HepG2 (cell line): Measurements from ENCODE around the gene DHX34. TPM values are rescaled to one million over a fixed set of nuclear protein-coding genes. Genes with fewer than 3 reads are reported as not detected.

Source experiments
- ATAC-seq: fragments of 200-7000 bp; cut with Tn5 transposase; 3 replicates; pipeline ENCODE4 v1.9.1; 2020; ENCODE audit warnings: mild to moderate bottlenecking, moderate library complexity
- BruUV-seq: library from RNA; stranded (reverse); fragments of 400-500 nt; replicated peaks from 2 replicates; lab custom pipeline; 2021; lab: Mats Ljungman, UMichigan
- CTCF ChIA-PET: fragments of 300-600 bp; formaldehyde crosslinking; extraction: SDS; loops from one replicate; lab custom pipeline; 2021; ENCODE audit warnings: low total read pairs, inconsistent platforms, low intra/inter-chr PET ratio; lab: Yijun Ruan, JAX
- POLR2A ChIA-PET: fragments of 350-600 bp; sonication (Branson Sonifier 250); formaldehyde crosslinking; loops from one replicate; lab custom pipeline; 2020; ENCODE audit warnings: antibody characterized with exemption, inconsistent platforms; lab: Yijun Ruan, JAX
- DNase-seq: peaks from one replicate; pipeline ENCODE4 v3.0.0-alpha.2; 2015; ENCODE audit warnings: low spot score
- FAIRE-seq: peaks from 3 replicates; lab custom pipeline; 2011; peaks lifted over from hg19 to GRCh38; lab: Jason Lieb, UNC
- H2AFZ ChIP-seq: one replicate; pipeline ENCODE4 v1.6.1; 2011; ENCODE audit warnings: low read length, inconsistent platforms
- H3K27ac ChIP-seq: fragments of 300-600 bp; 3 replicates; pipeline ENCODE4 v1.8.0; 2011; ENCODE audit warnings: mixed run types, mild to moderate bottlenecking, mixed read lengths, low read length, inconsistent platforms; ENCODE audit not compliant: insufficient read depth; ENCODE audit errors: extremely low read length
- H3K27me3 ChIP-seq, 2 experiments: fragments of 200-600 bp in 1 of 2; 2 replicates in 1 of 2; 3 replicates in 1 of 2; pipeline versions ENCODE4 v1.6.0 to v1.8.0; 2011; ENCODE audit warnings: low read length in 2 of 2, mild to moderate bottlenecking in 2 of 2, moderate library complexity in 2 of 2, inconsistent platforms in 1 of 2; ENCODE audit not compliant: insufficient read depth in 2 of 2, control insufficient read depth in 1 of 2
- H3K36me3 ChIP-seq, 2 experiments: fragments of 200-600 bp in 1 of 2; replicated peaks in 1 of 2; 2 replicates in 1 of 2; 3 replicates in 1 of 2; pipeline versions ENCODE4 v1.5.1 to v1.8.0; 2011; ENCODE audit warnings: low read length in 2 of 2, inconsistent platforms in 1 of 2; ENCODE audit not compliant: insufficient read depth in 2 of 2, control insufficient read depth in 1 of 2
- H3K4me1 ChIP-seq: 2 replicates; pipeline ENCODE4 v1.5.1; 2012; ENCODE audit warnings: low read length, inconsistent platforms; ENCODE audit not compliant: insufficient read depth
- H3K4me2 ChIP-seq: 2 replicates; pipeline ENCODE4 v1.6.0; 2011; ENCODE audit warnings: low read depth, low read length, inconsistent platforms
- H3K4me3 ChIP-seq, 3 experiments: fragments of 200-600 bp in 1 of 3; sonication (generic), shearing (Covaris generic) in 1 of 3; replicated peaks in 1 of 3; 2 replicates each; pipeline ENCODE4 v1.5.1; 2011 to 2016; ENCODE audit warnings: low read length in 3 of 3, inconsistent platforms in 2 of 3, low read depth in 2 of 3, mild to moderate bottlenecking in 2 of 3, control low read depth in 1 of 3, mixed read lengths in 1 of 3; ENCODE audit not compliant: insufficient read depth in 1 of 3
- H3K79me2 ChIP-seq: one replicate; pipeline ENCODE4 v1.6.1; 2011; ENCODE audit warnings: low read length, inconsistent platforms; ENCODE audit not compliant: insufficient read depth
- H3K9ac ChIP-seq: 2 replicates; pipeline ENCODE4 v1.6.0; 2011; ENCODE audit warnings: mild to moderate bottlenecking, low read depth, low read length, inconsistent platforms; ENCODE audit not compliant: insufficient read depth
- H3K9me3 ChIP-seq: 2 replicates; pipeline ENCODE4 v1.5.1; 2012; ENCODE audit warnings: mild to moderate bottlenecking, low read length
- H4K20me1 ChIP-seq: 2 replicates; pipeline ENCODE4 v1.6.0; 2011; ENCODE audit warnings: inconsistent platforms, mild to moderate bottlenecking, low read length, moderate library complexity; ENCODE audit not compliant: insufficient read depth
- SP5 ChIP-seq: IDR thresholded peaks from 2 replicates; pipeline ENCODE4 v1.6.1; 2016; ENCODE audit warnings: low read depth, borderline replicate concordance
- WGBS: methylation state at CpG from one replicate; pipeline ENCODE4 v1.1.6; 2017; ENCODE audit warnings: low lambda C conversion rate; 5-methylcytosine and 5-hydroxymethylcytosine counted together
- in situ Hi-C: cut with HindIII; loops from 2 replicates; pipeline ENCODE4 v1.10.0; 2017; ENCODE audit warnings: low pct_unique_long_range_greater_than_20kb; ENCODE audit not compliant: extremely low pct_ligation_motif_present
- intact Hi-C: fragments of 100-400 bp; cut with micrococcal nuclease; formaldehyde crosslinking; loops from one replicate; pipeline ENCODE4 v1.10.0; 2022; ENCODE audit not compliant: unreplicated experiment
- polyA plus RNA-seq, 8 experiments: library from polyadenylated mRNA; depleted of rRNA in 3 of 8; stranded (reverse) in 7 of 8; unstranded in 1 of 8; fragments of >200 nt; fragmentation: Illumina TruSeq in 4 of 8; extraction: Trizol in 4 of 8; gene quantifications; 2 replicates each; pipeline versions ENCODE4 v1.2.1 to v1.2.3, GENCODE V29; 2011 to 2016; ENCODE audit warnings: low read depth in 4 of 8, missing spikeins in 1 of 8, mixed read lengths in 1 of 8; ENCODE audit not compliant: insufficient read depth in 1 of 8
- total RNA-seq, 5 experiments: library from RNA; depleted of rRNA; stranded (reverse); fragments of >200 nt; fragmentation: Illumina TruSeq; extraction: Trizol; gene quantifications; 2 replicates each; pipeline ENCODE4 v1.2.3, GENCODE V29; 2016; ENCODE audit warnings: low read depth in 1 of 5
- TF ChIP-seq, protein P1 (sequence below): sonication (generic); formaldehyde crosslinking; IDR thresholded peaks from 2 replicates; pipeline ENCODE4 v1.5.1; 2020; ENCODE audit warnings: mild to moderate bottlenecking, missing genetic modification reagents, moderate library complexity

DHX34 gene
- total and polyA plus RNA-seq, 2 of the 13 experiments (the other 11 are each of a cell fraction or from before 2014, with no cell fraction given): 9.2 to 12.0 TPM

DNA sequence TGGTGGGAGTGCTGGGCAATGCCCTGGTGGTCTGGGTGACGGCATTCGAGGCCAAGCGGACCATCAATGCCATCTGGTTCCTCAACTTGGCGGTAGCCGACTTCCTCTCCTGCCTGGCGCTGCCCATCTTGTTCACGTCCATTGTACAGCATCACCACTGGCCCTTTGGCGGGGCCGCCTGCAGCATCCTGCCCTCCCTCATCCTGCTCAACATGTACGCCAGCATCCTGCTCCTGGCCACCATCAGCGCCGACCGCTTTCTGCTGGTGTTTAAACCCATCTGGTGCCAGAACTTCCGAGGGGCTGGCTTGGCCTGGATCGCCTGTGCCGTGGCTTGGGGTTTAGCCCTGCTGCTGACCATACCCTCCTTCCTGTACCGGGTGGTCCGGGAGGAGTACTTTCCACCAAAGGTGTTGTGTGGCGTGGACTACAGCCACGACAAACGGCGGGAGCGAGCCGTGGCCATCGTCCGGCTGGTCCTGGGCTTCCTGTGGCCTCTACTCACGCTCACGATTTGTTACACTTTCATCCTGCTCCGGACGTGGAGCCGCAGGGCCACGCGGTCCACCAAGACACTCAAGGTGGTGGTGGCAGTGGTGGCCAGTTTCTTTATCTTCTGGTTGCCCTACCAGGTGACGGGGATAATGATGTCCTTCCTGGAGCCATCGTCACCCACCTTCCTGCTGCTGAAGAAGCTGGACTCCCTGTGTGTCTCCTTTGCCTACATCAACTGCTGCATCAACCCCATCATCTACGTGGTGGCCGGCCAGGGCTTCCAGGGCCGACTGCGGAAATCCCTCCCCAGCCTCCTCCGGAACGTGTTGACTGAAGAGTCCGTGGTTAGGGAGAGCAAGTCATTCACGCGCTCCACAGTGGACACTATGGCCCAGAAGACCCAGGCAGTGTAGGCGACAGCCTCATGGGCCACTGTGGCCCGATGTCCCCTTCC is 28.9 kb upstream of the DHX34 start:
- H3K27ac ChIP-seq: no peak overlapping the region

More for the DNA sequence above, 28.9 kb upstream of the DHX34 start:
- Histone ChIP-seq H3K9me3 (no peaks in the 10 kb centered on the region), H3K9ac (no peak overlapping the region), H3K4me1 (peaks cover 36% of the 10 kb centered on the region), H3K79me2 (no peaks in the 10 kb centered on the region), H3K36me3 (no peaks in the 10 kb centered on the region), H2AFZ (no peak overlapping the region), H3K4me3 (no peak overlapping the region), H4K20me1 (no peaks in the 10 kb centered on the region), H3K4me2 (no peak overlapping the region), H3K27me3 (peaks cover 2 to 7% of the 10 kb centered on the region in 2 experiments; a peak in 1 of 5 replicates)
- intact Hi-C loops: no loop called here
- POLR2A ChIA-PET: interaction anchor here (0.7 kb wide), 1 partner anchor 64 kb away, joined by 3 read pairs; the partner anchor contains the start of gene CCDC9
- TF ChIP-seq SP5 (CRISPR knock-in tag): no peak
- TF ChIP-seq, protein P1, sequence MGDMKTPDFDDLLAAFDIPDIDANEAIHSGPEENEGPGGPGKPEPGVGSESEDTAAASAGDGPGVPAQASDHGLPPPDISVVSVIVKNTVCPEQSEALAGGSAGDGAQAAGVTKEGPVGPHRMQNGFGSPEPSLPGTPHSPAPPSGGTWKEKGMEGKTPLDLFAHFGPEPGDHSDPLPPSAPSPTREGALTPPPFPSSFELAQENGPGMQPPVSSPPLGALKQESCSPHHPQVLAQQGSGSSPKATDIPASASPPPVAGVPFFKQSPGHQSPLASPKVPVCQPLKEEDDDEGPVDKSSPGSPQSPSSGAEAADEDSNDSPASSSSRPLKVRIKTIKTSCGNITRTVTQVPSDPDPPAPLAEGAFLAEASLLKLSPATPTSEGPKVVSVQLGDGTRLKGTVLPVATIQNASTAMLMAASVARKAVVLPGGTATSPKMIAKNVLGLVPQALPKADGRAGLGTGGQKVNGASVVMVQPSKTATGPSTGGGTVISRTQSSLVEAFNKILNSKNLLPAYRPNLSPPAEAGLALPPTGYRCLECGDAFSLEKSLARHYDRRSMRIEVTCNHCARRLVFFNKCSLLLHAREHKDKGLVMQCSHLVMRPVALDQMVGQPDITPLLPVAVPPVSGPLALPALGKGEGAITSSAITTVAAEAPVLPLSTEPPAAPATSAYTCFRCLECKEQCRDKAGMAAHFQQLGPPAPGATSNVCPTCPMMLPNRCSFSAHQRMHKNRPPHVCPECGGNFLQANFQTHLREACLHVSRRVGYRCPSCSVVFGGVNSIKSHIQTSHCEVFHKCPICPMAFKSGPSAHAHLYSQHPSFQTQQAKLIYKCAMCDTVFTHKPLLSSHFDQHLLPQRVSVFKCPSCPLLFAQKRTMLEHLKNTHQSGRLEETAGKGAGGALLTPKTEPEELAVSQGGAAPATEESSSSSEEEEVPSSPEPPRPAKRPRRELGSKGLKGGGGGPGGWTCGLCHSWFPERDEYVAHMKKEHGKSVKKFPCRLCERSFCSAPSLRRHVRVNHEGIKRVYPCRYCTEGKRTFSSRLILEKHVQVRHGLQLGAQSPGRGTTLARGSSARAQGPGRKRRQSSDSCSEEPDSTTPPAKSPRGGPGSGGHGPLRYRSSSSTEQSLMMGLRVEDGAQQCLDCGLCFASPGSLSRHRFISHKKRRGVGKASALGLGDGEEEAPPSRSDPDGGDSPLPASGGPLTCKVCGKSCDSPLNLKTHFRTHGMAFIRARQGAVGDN (CRISPR knock-in tag): 0 out of 2 replicates have a peak, but pooled peaks have one; percentile 15
- WGBS: 89% methylated on average over 41 of the region's 46 CpGs
- CTCF ChIA-PET: no interaction called here
- DNase-seq: no peak
- no peak for FAIRE-seq
- no peak for ATAC-seq
- in situ Hi-C loops: no loop called here
- no TSS peak for BruUV-seq
